Measurements from ENCODE around the gene FALEC.
"Not testable (repeated sequence)": the region's sequence is repeated elsewhere in the genome, so short reads cannot be mapped to it uniquely, and the experiment has no call there.

The FALEC gene

DNA sequence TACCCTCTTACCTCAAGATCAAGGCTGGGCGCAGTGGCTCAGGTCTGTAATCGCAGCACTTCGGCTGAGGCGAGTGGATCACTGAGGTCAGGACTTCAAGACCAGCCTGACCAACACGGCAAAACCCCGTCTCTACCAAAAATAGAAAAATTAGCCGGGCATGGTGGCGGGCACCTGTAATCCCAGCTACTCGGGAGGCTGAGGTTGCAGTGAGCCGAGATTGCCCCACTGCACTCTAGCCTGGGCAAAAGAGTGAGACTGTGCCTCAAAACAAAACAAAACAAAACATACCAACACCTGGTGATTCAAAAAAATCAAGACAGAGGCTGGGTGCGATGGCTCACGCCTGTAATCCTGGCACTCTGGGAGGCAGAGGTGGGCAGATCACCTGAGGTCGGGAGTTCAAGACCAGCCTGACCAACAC lies 58.1 kb downstream of the FALEC start:
- DNase-seq (ENCODE audit: low read depth in 2 of 2, low spot score in 1 of 2): not testable (repeated sequence)

DNA sequence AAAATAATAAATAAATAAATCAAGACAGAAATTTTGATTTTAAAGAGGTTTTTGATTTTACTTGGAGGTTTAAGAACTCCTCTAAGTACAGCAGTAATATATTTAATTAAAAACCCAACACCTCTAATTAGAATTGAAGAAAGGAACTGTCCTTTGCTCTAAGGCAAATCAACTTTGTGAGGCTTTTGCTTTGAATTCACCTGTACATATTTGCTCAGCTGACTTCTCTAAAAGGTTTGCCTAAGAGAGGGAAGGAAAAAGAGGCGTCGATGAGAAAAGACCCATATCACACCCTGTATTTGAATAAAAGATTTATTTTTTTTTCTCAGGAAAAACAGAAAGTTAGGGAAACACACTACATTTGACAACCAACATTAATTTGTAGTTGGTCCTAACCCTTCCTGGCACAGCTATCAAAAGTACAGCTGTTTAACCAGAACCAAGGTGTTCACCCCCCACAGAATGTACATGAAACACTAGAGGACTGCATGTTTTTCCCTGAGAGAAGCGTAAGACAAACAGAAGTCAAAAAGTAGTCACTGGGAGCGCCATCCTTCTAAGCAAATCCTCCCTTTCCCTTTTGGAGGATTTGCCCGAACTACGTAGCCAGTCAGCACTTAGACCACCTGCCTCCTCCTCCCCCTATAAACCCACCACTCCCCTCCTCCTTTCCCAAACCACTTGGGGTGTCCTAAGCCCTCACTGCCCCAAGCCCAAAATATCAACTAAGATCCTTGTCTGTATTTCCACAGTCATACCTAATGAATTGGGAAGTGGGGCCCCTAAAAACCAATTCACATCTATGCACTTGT lies 58.9 kb downstream of the FALEC start:
- DNase-seq (ENCODE audit: low read depth in 2 of 2, low spot score in 1 of 2): no peak

- no peak for DNase-seq (ENCODE audit: low read depth in 2 of 2, low spot score in 1 of 2)
Observed at GRCh38 chr1:150575072-150575489, 59.5 kb downstream of the FALEC start.

GRCh38 chr1:150575518-150576366 lies 60.2 kb downstream of the FALEC start:
- DNase-seq (ENCODE audit: low read depth in 2 of 2, low spot score in 1 of 2): no peak

DNA sequence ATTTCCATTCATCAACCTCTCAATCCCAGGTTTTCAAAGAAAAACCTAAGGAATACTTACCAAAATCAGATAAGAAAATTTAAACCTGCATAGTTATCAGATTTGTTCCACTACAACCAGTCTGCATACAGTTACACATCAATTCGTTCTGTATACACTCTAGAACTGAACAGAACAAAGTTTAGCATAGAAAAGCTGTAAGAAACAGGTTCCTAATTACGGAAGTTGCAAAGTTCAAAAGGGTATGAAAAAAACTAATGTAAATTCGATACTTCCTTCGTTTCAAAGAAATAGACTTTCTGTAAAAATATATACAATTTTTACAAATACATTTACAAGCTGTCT lies 60.8 kb downstream of the FALEC start:
- no peak for DNase-seq (ENCODE audit: low read depth in 2 of 2, low spot score in 1 of 2)

DNA sequence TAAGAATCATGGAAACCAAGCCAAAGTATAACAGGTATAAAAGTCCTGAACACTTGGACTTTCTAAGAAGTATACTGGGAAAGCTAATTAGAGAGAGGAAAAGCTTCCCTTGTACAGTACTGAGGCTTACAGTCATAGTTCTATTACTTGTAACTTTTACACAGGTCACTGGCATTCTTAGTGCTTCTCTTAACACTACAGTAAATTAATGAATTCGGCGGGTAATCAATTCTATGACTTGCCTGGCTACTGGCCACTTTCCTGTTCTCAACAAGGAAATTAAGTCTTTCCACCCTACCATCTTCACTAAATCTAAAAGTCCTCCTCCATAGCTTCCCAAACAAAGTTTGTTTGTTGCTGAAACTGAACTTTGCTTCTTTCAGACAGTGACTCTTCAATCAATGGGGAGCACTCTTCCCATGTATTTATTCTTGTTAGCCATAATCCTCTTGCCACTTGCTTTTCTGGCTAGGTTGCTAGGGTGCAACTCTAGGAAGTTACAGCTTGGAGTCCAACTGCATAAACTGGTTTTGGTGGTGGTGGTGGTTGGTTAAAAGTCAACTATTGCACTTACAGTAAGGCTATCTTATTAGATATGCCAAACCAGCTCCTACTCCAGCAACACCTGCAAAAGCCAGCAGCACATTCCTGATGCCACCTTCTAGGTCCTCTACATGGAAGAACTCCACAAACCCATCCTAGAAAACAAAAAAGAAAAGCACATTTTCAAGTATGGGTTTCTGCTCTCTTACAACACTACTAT lies 61.4 kb downstream of the FALEC start:
- DNase-seq (ENCODE audit: low read depth in 2 of 2, low spot score in 1 of 2): no peak

GRCh38 chr1:150577557-150578271 lies 62.2 kb downstream of the FALEC start:
- no peak for DNase-seq (ENCODE audit: low read depth in 2 of 2, low spot score in 1 of 2)

- no peak for DNase-seq (ENCODE audit: low read depth in 2 of 2, low spot score in 1 of 2)
Observed at GRCh38 chr1:150578272-150579109, 62.9 kb downstream of the FALEC start.

DNA sequence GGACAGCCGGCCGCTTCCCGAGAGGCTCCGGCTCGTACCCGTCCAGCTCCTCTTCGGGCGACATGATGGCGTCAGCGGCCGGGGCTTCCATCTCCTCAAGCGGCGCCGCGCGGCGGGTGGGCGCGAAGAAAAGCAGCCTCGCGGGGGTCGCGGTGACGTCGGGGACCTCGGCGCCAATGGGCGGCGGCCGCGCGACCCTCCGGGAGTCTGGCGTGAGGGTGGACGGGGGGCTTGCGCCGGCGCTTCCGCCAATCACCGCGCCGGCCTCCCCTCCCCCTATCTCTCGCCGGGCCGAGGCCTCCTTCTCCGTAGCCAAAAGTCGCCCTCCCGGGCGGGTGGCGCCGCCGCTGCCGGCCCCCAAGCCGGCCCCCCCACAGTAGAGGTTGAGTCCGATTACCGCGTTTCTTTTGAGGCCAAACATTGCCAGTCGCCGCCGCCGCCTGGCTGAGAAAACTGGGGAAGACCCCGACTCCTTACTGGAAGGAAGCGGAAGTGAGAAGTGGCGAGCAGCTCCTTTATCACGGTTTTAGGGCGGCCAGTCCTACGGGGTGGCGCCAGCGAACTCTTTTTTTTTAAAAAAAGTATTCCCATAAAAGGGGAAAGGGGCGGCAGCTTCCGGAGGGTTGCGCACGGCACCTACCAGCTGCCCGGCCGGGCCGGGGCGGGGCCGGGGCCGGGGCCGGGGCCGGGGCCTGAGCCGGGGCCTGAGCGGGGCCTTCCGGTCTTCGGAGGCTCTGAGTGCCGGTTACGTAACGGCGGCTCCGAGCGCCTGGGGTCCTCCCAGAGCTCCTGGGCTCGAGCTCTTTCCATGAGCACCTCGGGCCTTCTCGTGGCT lies 63.8 kb downstream of the FALEC start, which contains the start of gene MCL1:
TSS of gene MCL1 (minus strand) at position 501 of the 835 bp plus-strand sequence. CDS start at position 421, 80 bp downstream.
- peak; percentile 68 to 80 for DNase-seq (ENCODE audit: low read depth in 2 of 2, low spot score in 1 of 2)

- no peak for DNase-seq (ENCODE audit: low read depth in 2 of 2, low spot score in 1 of 2)
Observed at GRCh38 chr1:150579945-150580642, 64.5 kb downstream of the FALEC start.

DNA sequence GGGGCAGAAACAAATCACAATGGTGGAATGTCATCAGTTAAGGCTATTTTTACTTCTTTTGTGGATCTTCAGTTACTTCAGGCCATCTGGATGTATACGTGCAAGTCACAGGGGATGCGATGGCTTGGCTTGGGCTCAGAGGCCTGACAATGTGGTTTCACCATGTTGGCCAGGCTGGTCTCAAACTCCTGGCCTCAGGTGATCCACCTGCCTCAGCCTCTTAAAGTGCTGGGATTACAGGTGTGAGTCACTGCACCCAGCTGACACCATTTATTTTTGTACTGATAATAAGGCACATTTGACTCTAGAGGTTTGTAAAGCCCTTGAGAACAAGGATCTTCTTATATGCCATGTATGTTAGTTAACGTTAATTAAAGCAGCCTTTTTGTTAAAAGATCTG lies 65.4 kb downstream of the FALEC start:
- not testable (repeated sequence) for DNase-seq (ENCODE audit: low read depth in 2 of 2, low spot score in 1 of 2)

- DNase-seq (ENCODE audit: low read depth in 2 of 2, low spot score in 1 of 2): not testable (repeated sequence)
Observed at GRCh38 chr1:150581437-150581836, 65.9 kb downstream of the FALEC start.

GRCh38 chr1:150581962-150582361 lies 66.4 kb downstream of the FALEC start:
- not testable (repeated sequence) for DNase-seq (ENCODE audit: low read depth in 2 of 2, low spot score in 1 of 2)

DNA sequence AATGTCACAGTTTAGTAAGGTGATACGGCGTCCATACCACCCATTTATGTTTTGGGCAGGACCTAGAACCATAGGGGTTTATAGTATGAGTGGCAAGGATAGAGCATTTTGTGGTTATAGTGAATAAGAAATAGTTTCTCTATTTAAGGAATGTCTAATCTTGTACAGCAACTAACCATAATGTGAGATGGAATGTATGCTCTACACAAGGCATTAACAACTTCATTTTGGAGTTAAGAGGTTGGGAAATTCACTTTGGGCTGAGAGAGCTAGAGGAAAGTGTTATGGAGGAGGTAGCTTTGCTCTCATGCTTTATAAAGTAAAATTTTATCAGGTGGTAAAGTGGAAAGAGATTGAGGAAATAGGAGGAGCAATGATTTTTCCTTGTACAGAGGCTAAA lies 66.8 kb downstream of the FALEC start:
- DNase-seq (ENCODE audit: low read depth in 2 of 2, low spot score in 1 of 2): no peak
